HCT116 (cell line): ENCODE measurements around the gene CEP57.

ENCODE experiments used
- CEBPB ChIP-seq: IDR thresholded peaks from 2 replicates; pipeline ENCODE4 v1.6.1; 2012; ENCODE audit warnings: low read depth
- CTCF ChIP-seq, 3 experiments: fragments of 200-600 bp in 1 of 3; sonication (generic) in 1 of 3; IDR thresholded peaks in 2 of 3; conservative IDR thresholded peaks in 1 of 3; 2 replicates each; pipeline ENCODE4 v1.5.1; 2012 to 2017; ENCODE audit warnings: low read depth in 2 of 3, low read length in 2 of 3, antibody characterized with exemption in 1 of 3, borderline replicate concordance in 1 of 3, control low read depth in 1 of 3, mild to moderate bottlenecking in 1 of 3, mixed read lengths in 1 of 3, mixed run types in 1 of 3, moderate library complexity in 1 of 3; ENCODE audit not compliant: insufficient read depth in 1 of 3
- JUND ChIP-seq: IDR thresholded peaks from 2 replicates; pipeline ENCODE4 v1.6.1; 2012
- POLR2A ChIP-seq: IDR thresholded peaks from 2 replicates; pipeline ENCODE4 v1.7.0; 2011; ENCODE audit warnings: borderline replicate concordance; ENCODE audit not compliant: insufficient read depth, insufficient read length; ENCODE audit errors: extremely low read depth
- POLR2AphosphoS5 ChIP-seq: IDR thresholded peaks from 2 replicates; pipeline ENCODE4 v1.6.1; 2011; ENCODE audit warnings: mild to moderate bottlenecking, low read depth, low read length, moderate library complexity
- RAD21 ChIP-seq: IDR thresholded peaks from 2 replicates; pipeline ENCODE4 v1.6.1; 2012; ENCODE audit warnings: low read depth, mild to moderate bottlenecking
- REST ChIP-seq: IDR thresholded peaks from 2 replicates; pipeline ENCODE4 v1.6.1; 2012; ENCODE audit warnings: low read depth
- TCF7L2 ChIP-seq: IDR thresholded peaks from 2 replicates; pipeline ENCODE4 v1.7.0; 2011; ENCODE audit warnings: borderline replicate concordance, inconsistent platforms; ENCODE audit not compliant: insufficient read depth, insufficient read length; ENCODE audit errors: extremely low read depth
- ZBTB33 ChIP-seq: IDR thresholded peaks from 2 replicates; pipeline ENCODE4 v1.6.1; 2011; ENCODE audit warnings: mild to moderate bottlenecking, low read length, moderate library complexity; ENCODE audit not compliant: insufficient replicate concordance; ENCODE audit errors: extremely low read depth
- ZNF274 ChIP-seq: fragments of 200-500 bp; sonication (Bioruptor generic); IDR thresholded peaks from 2 replicates; pipeline ENCODE4 v1.6.1; 2014; ENCODE audit warnings: mild to moderate bottlenecking, low read depth, low read length, inconsistent platforms

- TF ChIP-seq CTCF (IDR thresholded peaks at IDR 0.05 in 2 of 3, conservative IDR thresholded peaks at IDR 0.05 in 1 of 3; ENCODE audit: borderline replicate concordance in 1 of 3, insufficient read depth in 1 of 3, low read depth in 2 of 3, low read length in 2 of 3) (no peak), POLR2A (no peak), RAD21 (no peak), ZBTB33 (no peak), TCF7L2 (no peak), JUND (no peak), ZNF274 (no peak), REST (no peak), CEBPB (no peak), POLR2AphosphoS5 (no peak)
These were observed 37.4 kb downstream of the CEP57 start for GRCh38 chr11:95827696-95828095.
